Astrocyte (in vitro differentiated cells and primary cell): ENCODE measurements around the gene GBGT1. TPM values are rescaled to one million over a fixed set of nuclear protein-coding genes. Genes with fewer than 3 reads are reported as not detected.

ENCODE experiments used
- DNase-seq: peaks from one replicate; pipeline ENCODE4 v3.0.0-alpha.2; 2010; ENCODE audit warnings: low read depth
- FAIRE-seq: peaks from 2 replicates; lab custom pipeline; 2011; peaks lifted over from hg19 to GRCh38; lab: Jason Lieb, UNC
- H2AFZ ChIP-seq: 2 replicates; pipeline ENCODE4 v1.6.0; 2012; ENCODE audit warnings: low read depth, low read length, inconsistent platforms
- H3K27ac ChIP-seq: 2 replicates; pipeline ENCODE4 v1.5.1; 2011; ENCODE audit warnings: low read depth, low read length, inconsistent platforms
- H3K27me3 ChIP-seq: 2 replicates; pipeline ENCODE4 v1.6.0; 2011; ENCODE audit warnings: low read length, inconsistent platforms; ENCODE audit not compliant: insufficient read depth
- H3K36me3 ChIP-seq: 2 replicates; pipeline ENCODE4 v1.5.1; 2011; ENCODE audit warnings: low read length, inconsistent platforms; ENCODE audit not compliant: insufficient read depth
- H3K4me1 ChIP-seq: 2 replicates; pipeline ENCODE4 v1.5.1; 2011; ENCODE audit warnings: low read length, inconsistent platforms; ENCODE audit not compliant: insufficient read depth
- H3K4me2 ChIP-seq: 2 replicates; pipeline ENCODE4 v1.6.0; 2012; ENCODE audit warnings: low read length, inconsistent platforms
- H3K4me3 ChIP-seq: 2 replicates; pipeline ENCODE4 v1.5.1; 2011; ENCODE audit warnings: low read depth, mild to moderate bottlenecking, low read length, inconsistent platforms; ENCODE audit not compliant: insufficient read depth
- H3K79me2 ChIP-seq: 2 replicates; pipeline ENCODE4 v1.6.0; 2012; ENCODE audit warnings: mild to moderate bottlenecking, low read length, inconsistent platforms; ENCODE audit not compliant: insufficient read depth
- H3K9ac ChIP-seq: 2 replicates; pipeline ENCODE4 v1.6.0; 2012; ENCODE audit warnings: mild to moderate bottlenecking, low read length, inconsistent platforms
- H3K9me3 ChIP-seq: 2 replicates; pipeline ENCODE4 v1.5.1; 2012; ENCODE audit warnings: low read depth, mild to moderate bottlenecking, low read length, inconsistent platforms; ENCODE audit not compliant: insufficient read depth
- H4K20me1 ChIP-seq: 2 replicates; pipeline ENCODE4 v1.6.0; 2012; ENCODE audit warnings: low read length, inconsistent platforms; ENCODE audit not compliant: insufficient read depth
- H3K27ac Mint-ChIP-seq: one replicate; pipeline ENCODE4 v1.8.0; 2021; ENCODE audit warnings: mild to moderate bottlenecking, mixed read lengths; ENCODE audit not compliant: unreplicated experiment
- H3K27me3 Mint-ChIP-seq: one replicate; pipeline ENCODE4 v1.8.0; 2021; ENCODE audit warnings: low read depth, mixed read lengths; ENCODE audit not compliant: unreplicated experiment
- H3K36me3 Mint-ChIP-seq: one replicate; pipeline ENCODE4 v1.8.0; 2021; ENCODE audit warnings: low read depth, mixed read lengths; ENCODE audit not compliant: unreplicated experiment
- H3K4me1 Mint-ChIP-seq: one replicate; pipeline ENCODE4 v1.8.0; 2021; ENCODE audit warnings: low read depth, mixed read lengths; ENCODE audit not compliant: unreplicated experiment
- H3K4me3 Mint-ChIP-seq: one replicate; pipeline ENCODE4 v1.8.0; 2021; ENCODE audit warnings: mild to moderate bottlenecking, moderate library complexity, mixed read lengths; ENCODE audit not compliant: unreplicated experiment
- H3K9me3 Mint-ChIP-seq: one replicate; pipeline ENCODE4 v1.8.0; 2021; ENCODE audit warnings: mild to moderate bottlenecking, mixed read lengths; ENCODE audit not compliant: unreplicated experiment
- EZH2 ChIP-seq: IDR thresholded peaks from 2 replicates; pipeline ENCODE4 v1.6.1; 2012; ENCODE audit warnings: mild to moderate bottlenecking, low read length, inconsistent platforms; ENCODE audit not compliant: insufficient read depth
- total RNA-seq: library from RNA; stranded (reverse); gene quantifications from 2 replicates; pipeline ENCODE4 v1.2.1, GENCODE V29; 2021
- TF ChIP-seq, protein P1 (sequence below): IDR thresholded peaks from 2 replicates; pipeline ENCODE4 v1.5.1; 2011; ENCODE audit warnings: low read depth, mild to moderate bottlenecking, inconsistent platforms, low read length, moderate library complexity; ENCODE audit not compliant: insufficient read depth

Gene GBGT1
- total RNA-seq, 1 donor from 2014 or later: 8.5 TPM

DNA sequence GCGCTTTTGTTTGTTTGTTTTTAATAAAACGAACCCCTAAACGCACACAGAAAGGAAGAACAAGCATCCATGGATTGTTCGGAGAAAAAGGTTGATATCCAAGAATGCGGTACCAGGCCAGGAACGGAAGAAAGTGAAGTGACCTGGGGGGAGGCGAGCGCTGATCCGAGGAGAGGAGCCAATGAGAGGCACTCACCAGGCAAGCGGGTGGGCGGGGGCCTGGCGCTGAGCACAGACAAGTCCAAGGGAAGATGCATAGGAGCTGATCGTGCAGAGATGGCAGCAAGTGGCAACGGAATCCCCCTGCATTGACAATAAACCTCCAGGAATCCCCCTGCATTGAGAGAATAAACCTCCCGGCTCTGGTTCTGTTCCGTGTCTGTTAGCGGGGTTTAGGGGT lies 36.9 kb upstream of the GBGT1 start:
- no peaks in the 10 kb centered on the region for H3K79me2 ChIP-seq
- H3K9me3 ChIP-seq: no peaks in the 10 kb centered on the region
- H3K9ac ChIP-seq: no peak overlapping the region
- no peaks in the 10 kb centered on the region for H4K20me1 ChIP-seq
- no peak overlapping the region for H3K4me3 ChIP-seq
- H3K4me3 Mint-ChIP-seq: no peak overlapping the region
- DNase-seq: no peak
- H3K36me3 Mint-ChIP-seq: no peaks in the 10 kb centered on the region
- H3K27me3 Mint-ChIP-seq: peaks cover 54% of the 10 kb centered on the region
- H2AFZ ChIP-seq: no peak overlapping the region
- no peaks in the 10 kb centered on the region for H3K4me1 ChIP-seq
- no peak overlapping the region for H3K27ac Mint-ChIP-seq
- no peak for TF ChIP-seq EZH2
- TF ChIP-seq, protein P1, sequence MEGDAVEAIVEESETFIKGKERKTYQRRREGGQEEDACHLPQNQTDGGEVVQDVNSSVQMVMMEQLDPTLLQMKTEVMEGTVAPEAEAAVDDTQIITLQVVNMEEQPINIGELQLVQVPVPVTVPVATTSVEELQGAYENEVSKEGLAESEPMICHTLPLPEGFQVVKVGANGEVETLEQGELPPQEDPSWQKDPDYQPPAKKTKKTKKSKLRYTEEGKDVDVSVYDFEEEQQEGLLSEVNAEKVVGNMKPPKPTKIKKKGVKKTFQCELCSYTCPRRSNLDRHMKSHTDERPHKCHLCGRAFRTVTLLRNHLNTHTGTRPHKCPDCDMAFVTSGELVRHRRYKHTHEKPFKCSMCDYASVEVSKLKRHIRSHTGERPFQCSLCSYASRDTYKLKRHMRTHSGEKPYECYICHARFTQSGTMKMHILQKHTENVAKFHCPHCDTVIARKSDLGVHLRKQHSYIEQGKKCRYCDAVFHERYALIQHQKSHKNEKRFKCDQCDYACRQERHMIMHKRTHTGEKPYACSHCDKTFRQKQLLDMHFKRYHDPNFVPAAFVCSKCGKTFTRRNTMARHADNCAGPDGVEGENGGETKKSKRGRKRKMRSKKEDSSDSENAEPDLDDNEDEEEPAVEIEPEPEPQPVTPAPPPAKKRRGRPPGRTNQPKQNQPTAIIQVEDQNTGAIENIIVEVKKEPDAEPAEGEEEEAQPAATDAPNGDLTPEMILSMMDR: no peak
- H3K9me3 Mint-ChIP-seq: no peaks in the 10 kb centered on the region
- FAIRE-seq: no peak
- H3K4me1 Mint-ChIP-seq: no peaks in the 10 kb centered on the region
- no peaks in the 10 kb centered on the region for H3K36me3 ChIP-seq
- no peak overlapping the region for H3K27ac ChIP-seq
- H3K4me2 ChIP-seq: no peak overlapping the region
- H3K27me3 ChIP-seq: peaks cover 5% of the 10 kb centered on the region

DNA sequence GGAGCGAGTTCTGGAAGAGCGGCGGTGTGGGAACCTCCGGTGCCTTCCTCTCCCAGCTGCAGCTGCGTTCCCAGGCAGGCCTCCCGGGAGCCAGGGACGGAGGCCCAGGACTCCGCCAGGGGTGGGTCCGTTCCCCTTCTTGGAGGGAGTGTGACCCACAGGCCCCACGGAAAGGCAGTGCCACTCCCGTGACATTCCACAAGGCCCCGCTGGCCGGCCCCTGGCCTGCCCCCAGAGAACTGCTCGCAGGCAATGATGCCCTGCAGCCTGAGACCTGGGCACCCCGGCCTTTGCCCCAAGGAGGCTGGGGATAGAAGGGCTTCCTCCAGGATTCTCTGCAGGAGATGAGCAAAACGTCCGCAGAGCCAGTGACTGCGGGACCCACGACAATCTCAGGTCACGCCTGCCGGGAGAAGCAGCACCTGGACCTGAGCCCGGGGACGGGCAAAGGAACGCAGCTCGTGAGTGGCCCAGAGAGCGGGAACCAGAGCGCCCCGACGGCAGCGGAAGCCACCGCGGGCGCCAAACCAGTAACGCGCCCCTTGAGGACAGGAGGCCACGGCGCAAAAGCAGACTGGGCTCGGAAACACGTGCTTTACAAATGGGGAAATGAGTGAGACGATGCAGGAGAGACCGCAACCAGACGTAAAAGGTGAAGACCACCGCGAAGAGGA lies 36.1 kb upstream of the GBGT1 start:
- DNase-seq (no peak), FAIRE-seq (no peak)
- H3K27me3 Mint-ChIP-seq: peaks cover 49% of the 10 kb centered on the region
- Histone ChIP-seq H3K79me2 (no peaks in the 10 kb centered on the region), H3K27me3 (peaks cover 5% of the 10 kb centered on the region), H3K27ac (no peak overlapping the region), H3K9me3 (no peaks in the 10 kb centered on the region), H3K4me2 (no peak overlapping the region), H2AFZ (no peak overlapping the region), H4K20me1 (no peaks in the 10 kb centered on the region), H3K9ac (no peak overlapping the region), H3K4me3 (no peak overlapping the region), H3K36me3 (no peaks in the 10 kb centered on the region), H3K4me1 (no peaks in the 10 kb centered on the region)
- no peaks in the 10 kb centered on the region for H3K9me3 Mint-ChIP-seq
- no peaks in the 10 kb centered on the region for H3K36me3 Mint-ChIP-seq
- no peak overlapping the region for H3K4me3 Mint-ChIP-seq
- TF ChIP-seq EZH2: no peak
- TF ChIP-seq, protein P1: no peak
- H3K27ac Mint-ChIP-seq: no peak overlapping the region
- no peaks in the 10 kb centered on the region for H3K4me1 Mint-ChIP-seq

DNA sequence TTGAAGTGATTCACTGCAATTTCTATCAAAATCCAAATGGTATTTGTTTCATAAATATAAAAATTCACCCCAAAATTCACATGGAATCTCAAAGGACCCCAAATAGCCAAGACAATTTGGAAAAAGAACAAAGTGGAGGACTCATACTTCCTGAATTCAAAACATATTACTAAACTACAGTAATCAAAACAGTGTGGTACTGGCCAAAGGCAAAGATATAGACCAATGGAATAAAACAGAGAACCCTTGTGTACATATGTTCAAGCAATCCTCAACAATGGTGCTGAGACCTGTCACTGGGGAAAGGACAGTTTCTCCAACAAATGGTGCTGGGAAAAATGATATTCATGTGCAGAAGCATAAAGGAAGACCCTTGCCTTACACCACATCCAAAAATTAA lies 31.3 kb upstream of the GBGT1 start:
- H3K4me1 Mint-ChIP-seq: no peaks in the 10 kb centered on the region

More for the DNA sequence above, 31.3 kb upstream of the GBGT1 start:
- no peak for DNase-seq
- Histone ChIP-seq H3K79me2 (no peaks in the 10 kb centered on the region), H4K20me1 (no peaks in the 10 kb centered on the region), H3K4me3 (no peak overlapping the region), H3K36me3 (no peaks in the 10 kb centered on the region), H2AFZ (no peak overlapping the region), H3K27ac (no peak overlapping the region), H3K4me2 (no peak overlapping the region), H3K4me1 (no peaks in the 10 kb centered on the region), H3K9ac (no peak overlapping the region), H3K27me3 (peaks cover 5% of the 10 kb centered on the region), H3K9me3 (no peaks in the 10 kb centered on the region)
- TF ChIP-seq, protein P1: no peak
- no peak for TF ChIP-seq EZH2
- no peaks in the 10 kb centered on the region for H3K36me3 Mint-ChIP-seq
- H3K4me3 Mint-ChIP-seq: no peak overlapping the region
- H3K9me3 Mint-ChIP-seq: peaks cover 3% of the 10 kb centered on the region
- FAIRE-seq: no peak
- H3K27me3 Mint-ChIP-seq: peaks cover 27% of the 10 kb centered on the region
- H3K27ac Mint-ChIP-seq: no peak overlapping the region
